SU-DHL-6 (cell line): ENCODE data around the gene INF2.

Experiments
- H2AFZ ChIP-seq: fragments of 200-600 bp; sonication (generic); 2 replicates; pipeline ENCODE4 v1.6.1; 2014; ENCODE audit warnings: low read depth, mild to moderate bottlenecking, moderate library complexity, mixed read lengths, antibody characterized with exemption, low read length; ENCODE audit not compliant: severe bottlenecking
- H3F3A ChIP-seq: fragments of 200-600 bp; shearing (Covaris generic); 2 replicates; pipeline ENCODE4 v1.6.0; 2016; ENCODE audit warnings: antibody characterized with exemption, mild to moderate bottlenecking; ENCODE audit not compliant: insufficient read depth
- H3K27ac ChIP-seq: fragments of 200-600 bp; sonication (generic); 2 replicates; pipeline ENCODE4 v1.5.1; 2016; ENCODE audit warnings: low read depth, mild to moderate bottlenecking, low read length, moderate library complexity, mixed read lengths
- H3K27me3 ChIP-seq: fragments of 200-600 bp; sonication (generic), shearing (Covaris generic); 2 replicates; pipeline ENCODE4 v1.6.0; 2014; ENCODE audit warnings: mild to moderate bottlenecking, low read length
- H3K36me3 ChIP-seq: fragments of 200-600 bp; sonication (generic); 2 replicates; pipeline ENCODE4 v1.6.1; 2014; ENCODE audit warnings: mild to moderate bottlenecking, low read length, mixed read lengths
- H3K4me2 ChIP-seq: fragments of 300-600, 200-600 bp; shearing (Covaris generic), sonication (generic); 2 replicates; pipeline ENCODE4 v1.6.0; 2014; ENCODE audit warnings: low read length, low read depth, mild to moderate bottlenecking; ENCODE audit not compliant: poor library complexity, severe bottlenecking
- H3K4me3 ChIP-seq: fragments of 200-600 bp; sonication (generic); 2 replicates; pipeline ENCODE4 v1.5.1; 2014; ENCODE audit warnings: antibody characterized with exemption, low read length, mild to moderate bottlenecking, mixed read lengths; ENCODE audit not compliant: insufficient read depth, poor library complexity, severe bottlenecking
- H3K79me2 ChIP-seq: fragments of 200-600 bp; sonication (generic); 2 replicates; pipeline ENCODE4 v1.6.1; 2014; ENCODE audit warnings: mild to moderate bottlenecking, low read length, moderate library complexity; ENCODE audit not compliant: insufficient read depth
- H3K9ac ChIP-seq: fragments of 200-600 bp; sonication (generic); 2 replicates; pipeline ENCODE4 v1.7.0; 2014; ENCODE audit warnings: mild to moderate bottlenecking, low read length
- H3K9me2 ChIP-seq: fragments of 200-600 bp; sonication (generic); replicated peaks from 2 replicates; pipeline ENCODE4 v1.6.1; 2014; ENCODE audit warnings: low read length; ENCODE audit not compliant: insufficient read depth
- H3K9me3 ChIP-seq: fragments of 200-600 bp; sonication (generic); 2 replicates; pipeline ENCODE4 v1.6.1; 2014; ENCODE audit warnings: low read length, mixed read lengths; ENCODE audit not compliant: insufficient read depth
- H4K20me1 ChIP-seq: fragments of 200-600 bp; sonication (generic); 2 replicates; pipeline ENCODE4 v1.6.1; 2014; ENCODE audit warnings: low read depth, mild to moderate bottlenecking, antibody characterized with exemption, low read length, moderate library complexity, mixed read lengths
- CTCF ChIP-seq: fragments of 200-600 bp; sonication (generic); IDR thresholded peaks from one replicate; pipeline ENCODE4 v1.5.1; 2017; ENCODE audit warnings: antibody characterized with exemption, mild to moderate bottlenecking, low read length, moderate library complexity; ENCODE audit not compliant: insufficient read depth, poor library complexity, severe bottlenecking
- EZH2phosphoT487 ChIP-seq: fragments of 200-600 bp; sonication (generic), shearing (Covaris generic); conservative IDR thresholded peaks from 2 replicates; pipeline ENCODE4 v1.6.1; 2018; ENCODE audit warnings: mild to moderate bottlenecking, antibody characterized with exemption, low read length, moderate library complexity, mixed read lengths

The INF2 gene

DNA sequence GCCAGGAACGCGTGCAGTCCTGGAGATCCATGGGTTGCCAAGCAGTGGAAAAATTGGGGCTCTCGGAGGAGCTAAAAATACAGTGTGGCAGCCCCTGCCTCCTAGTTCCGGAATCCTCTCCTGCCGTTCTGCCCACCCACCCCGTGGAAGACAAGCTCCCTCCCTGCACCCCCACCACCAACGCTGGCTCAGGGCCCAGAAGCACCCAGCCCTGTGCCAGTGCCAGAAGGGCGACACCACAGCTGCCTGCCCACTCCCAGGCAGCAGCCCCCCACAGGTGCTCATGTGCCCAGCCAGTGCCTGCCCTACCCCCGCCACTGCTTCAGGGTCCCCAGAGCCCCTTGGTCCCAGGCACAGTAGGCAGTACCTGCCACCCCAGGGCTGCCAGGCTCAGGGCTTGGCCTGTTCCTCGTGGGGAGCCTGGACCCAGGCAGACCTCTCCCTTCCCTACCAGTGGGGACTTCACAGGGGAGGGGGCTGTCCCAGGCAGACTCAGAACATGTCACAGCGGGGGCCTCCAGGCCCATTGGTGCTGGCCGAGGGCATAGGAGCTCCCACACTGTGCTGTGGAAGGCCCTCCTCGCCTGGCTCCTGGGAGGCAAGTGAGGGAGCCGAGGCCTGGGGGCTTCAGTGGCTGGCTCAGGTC is 7.4 kb downstream of the INF2 start:
- no peak overlapping the region for H3K4me3 ChIP-seq
- H3K27me3 ChIP-seq = no peaks in the 10 kb centered on the region
- no peaks in the 10 kb centered on the region for H3K9me3 ChIP-seq
- H3K4me2 ChIP-seq = no peak overlapping the region
- no peaks in the 10 kb centered on the region for H4K20me1 ChIP-seq
- peaks cover 6% of the 10 kb centered on the region; the same call in 1 of the 2 replicates for H3K79me2 ChIP-seq
- no peak overlapping the region for H2AFZ ChIP-seq
- no peaks in the 10 kb centered on the region for H3K36me3 ChIP-seq
- no peak overlapping the region for H3K9ac ChIP-seq
- TF ChIP-seq EZH2phosphoT487 (no peak), CTCF (no peak)
- no peak overlapping the region for H3K27ac ChIP-seq
- H3K9me2 ChIP-seq = no peaks in the 10 kb centered on the region
- H3F3A ChIP-seq = no peaks in the 10 kb centered on the region

GRCh38 chr14:104697317-104697703 is 7.9 kb downstream of the INF2 start:
- Histone ChIP-seq H2AFZ (no peak overlapping the region), H3F3A (no peaks in the 10 kb centered on the region), H3K9me3 (no peaks in the 10 kb centered on the region), H3K4me3 (no peak overlapping the region), H3K4me2 (no peak overlapping the region), H3K9ac (no peak overlapping the region), H3K36me3 (no peaks in the 10 kb centered on the region), H3K79me2 (peaks cover 4% of the 10 kb centered on the region; the same call in 1 of the 2 replicates), H4K20me1 (no peaks in the 10 kb centered on the region), H3K27me3 (no peaks in the 10 kb centered on the region), H3K9me2 (no peaks in the 10 kb centered on the region), H3K27ac (no peak overlapping the region)
- no peak for TF ChIP-seq CTCF
- TF ChIP-seq EZH2phosphoT487 = no peak

GRCh38 chr14:104697892-104698583 is 8.6 kb downstream of the INF2 start:
- Histone ChIP-seq H3K36me3 (no peaks in the 10 kb centered on the region), H3K4me2 (no peak overlapping the region), H3K27ac (no peak overlapping the region), H3F3A (no peaks in the 10 kb centered on the region), H3K4me3 (no peak overlapping the region), H4K20me1 (no peaks in the 10 kb centered on the region), H3K9ac (no peak overlapping the region), H3K27me3 (no peaks in the 10 kb centered on the region), H2AFZ (no peak overlapping the region), H3K9me2 (no peaks in the 10 kb centered on the region), H3K9me3 (no peaks in the 10 kb centered on the region), H3K79me2 (peaks cover 1% of the 10 kb centered on the region; the same call in 1 of the 2 replicates)
- TF ChIP-seq CTCF (no peak), EZH2phosphoT487 (no peak)
